SH-SY5Y (cell line): ENCODE measurements around the gene NME9.

Experiments
- GATA2 ChIP-seq: IDR thresholded peaks from 2 replicates; pipeline ENCODE4 v1.6.1; 2011; ENCODE audit warnings: mild to moderate bottlenecking, low read depth, low read length
- GATA3 ChIP-seq: IDR thresholded peaks from 2 replicates; pipeline ENCODE4 v1.6.1; 2011; ENCODE audit warnings: low read depth, mild to moderate bottlenecking, low read length, moderate library complexity

GRCh38 chr3:138338811-138339210 lies 9.2 kb upstream of the NME9 start:
- TF ChIP-seq GATA2 (no peak), GATA3 (no peak)
